HG03103 (cell line): ENCODE data around the gene SLC22A5.

Experiments used
- ATAC-seq: cut with Tn5 transposase; IDR thresholded peaks from one replicate; pipeline ENCODE4 v1.9.1; 2021; ENCODE audit warnings: low read depth; ENCODE audit not compliant: unreplicated experiment

SLC22A5 gene

GRCh38 chr5:132439521-132440089, 70.1 kb downstream of the SLC22A5 start:
- no peak for ATAC-seq

GRCh38 chr5:132444061-132444460, 74.6 kb downstream of the SLC22A5 start:
- no peak for ATAC-seq
